ENCODE results near the gene COBLL1.

Gene COBLL1

GRCh38 chr2:164780611-164781178, 60.9 kb downstream of the COBLL1 start:
- no peaks in the 10 kb centered on the region for H3K9me3 ChIP-seq
- H3K36me3 ChIP-seq, result no peaks in the 10 kb centered on the region
- no peak for TF ChIP-seq CTCF (IDR thresholded peaks at IDR 0.05)
- peaks cover 0 to 4% of the 10 kb centered on the region in 2 experiments for H3K4me1 ChIP-seq (ENCODE audit: control insufficient read depth in 1 of 2, insufficient read depth in 1 of 2, low read depth in 1 of 2, low read length in 1 of 2)
- H3K27ac ChIP-seq, result no peak overlapping the region
- H3K4me3 ChIP-seq (ENCODE audit: low read depth in 1 of 2, low read length in 1 of 2), result no peak overlapping the region
- no peaks in the 10 kb centered on the region for H3K27me3 ChIP-seq

GRCh38 chr2:164779383-164780057, 62.1 kb downstream of the COBLL1 start:
- Histone ChIP-seq H3K4me3 (ENCODE audit: low read depth in 1 of 2, low read length in 1 of 2) (no peak overlapping the region), H3K36me3 (no peaks in the 10 kb centered on the region), H3K27me3 (no peaks in the 10 kb centered on the region), H3K27ac (no peak overlapping the region), H3K4me1 (ENCODE audit: control insufficient read depth in 1 of 2, insufficient read depth in 1 of 2, low read depth in 1 of 2, low read length in 1 of 2) (peaks cover 0 to 4% of the 10 kb centered on the region in 2 experiments), H3K9me3 (no peaks in the 10 kb centered on the region)
- TF ChIP-seq CTCF (IDR thresholded peaks at IDR 0.05), result no peak

GRCh38 chr2:164778723-164779122, 62.9 kb downstream of the COBLL1 start:
- Histone ChIP-seq H3K9me3 (no peaks in the 10 kb centered on the region), H3K36me3 (no peaks in the 10 kb centered on the region), H3K27ac (no peak overlapping the region), H3K27me3 (no peaks in the 10 kb centered on the region), H3K4me3 (ENCODE audit: low read depth in 1 of 2, low read length in 1 of 2) (no peak overlapping the region), H3K4me1 (ENCODE audit: control insufficient read depth in 1 of 2, insufficient read depth in 1 of 2, low read depth in 1 of 2, low read length in 1 of 2) (peaks cover 0 to 4% of the 10 kb centered on the region in 2 experiments)
- TF ChIP-seq CTCF (IDR thresholded peaks at IDR 0.05), result no peak

GRCh38 chr2:164777847-164778461, 63.7 kb downstream of the COBLL1 start:
- H3K9me3 ChIP-seq, result no peaks in the 10 kb centered on the region
- peaks cover 0 to 4% of the 10 kb centered on the region in 2 experiments for H3K4me1 ChIP-seq (ENCODE audit: control insufficient read depth in 1 of 2, insufficient read depth in 1 of 2, low read depth in 1 of 2, low read length in 1 of 2)
- no peak overlapping the region for H3K27ac ChIP-seq
- H3K27me3 ChIP-seq, result no peaks in the 10 kb centered on the region
- H3K36me3 ChIP-seq, result no peaks in the 10 kb centered on the region
- H3K4me3 ChIP-seq (ENCODE audit: low read depth in 1 of 2, low read length in 1 of 2), result no peak overlapping the region
- no peak for TF ChIP-seq CTCF (IDR thresholded peaks at IDR 0.05)

- Histone ChIP-seq H3K4me3 (ENCODE audit: low read depth in 1 of 2, low read length in 1 of 2) (no peak overlapping the region), H3K27ac (no peak overlapping the region), H3K27me3 (no peaks in the 10 kb centered on the region), H3K4me1 (ENCODE audit: control insufficient read depth in 1 of 2, insufficient read depth in 1 of 2, low read depth in 1 of 2, low read length in 1 of 2) (no peaks in the 10 kb centered on the region), H3K9me3 (no peaks in the 10 kb centered on the region), H3K36me3 (no peaks in the 10 kb centered on the region)
- no peak for TF ChIP-seq CTCF (IDR thresholded peaks at IDR 0.05)
These were observed 68.0 kb downstream of the COBLL1 start for GRCh38 chr2:164773635-164774034.

Measured in neutrophil (primary cell).